ENCODE results near the gene EFS. TPM values are rescaled to one million over a fixed set of nuclear protein-coding genes. Genes with fewer than 3 reads are reported as not detected.
"Not testable (repeated sequence)": the region's sequence is repeated elsewhere in the genome, so short reads cannot be mapped to it uniquely, and the experiment has no call there.

Gene EFS
- total and polyA plus RNA-seq, 2 experiments from 2014 or later: 9.7 to 21.9 TPM

- DNase-seq (ENCODE audit: low spot score): no peak
- WGBS (ENCODE audit: low lambda C conversion rate, missing lambda C conversion rate): 80% methylated on average over 5 of the region's 5 CpGs
- no peaks in the 10 kb centered on the region for H3K9me3 ChIP-seq (ENCODE audit: low read depth)
- H3K4me1 ChIP-seq (ENCODE audit: insufficient read depth): no peaks in the 10 kb centered on the region
- TF ChIP-seq EZH2phosphoT487 (IDR thresholded peaks at IDR 0.05; ENCODE audit: low read depth, severe bottlenecking, unreplicated experiment): no peak
- no peak for TF ChIP-seq CTCF (IDR thresholded peaks at IDR 0.05; ENCODE audit: poor library complexity)
- no peak for TF ChIP-seq EZH2 (IDR thresholded peaks at IDR 0.05; ENCODE audit: borderline replicate concordance)
- H3K27me3 ChIP-seq: no peaks in the 10 kb centered on the region
- no peaks in the 10 kb centered on the region for H3K79me2 ChIP-seq
- H4K20me1 ChIP-seq (ENCODE audit: insufficient read depth, poor library complexity, severe bottlenecking): no peaks in the 10 kb centered on the region
- no peak overlapping the region for H3K4me2 ChIP-seq
- H3K4me3 ChIP-seq: no peak overlapping the region
- no peak overlapping the region for H3K27ac ChIP-seq
- H3K9me2 ChIP-seq (replicated peaks; ENCODE audit: insufficient read depth): no peaks in the 10 kb centered on the region
- H2AFZ ChIP-seq: no peak overlapping the region
- no peaks in the 10 kb centered on the region for H3K36me3 ChIP-seq (replicated peaks; ENCODE audit: insufficient read depth, low read depth)
Observed at GRCh38 chr14:23335623-23336022, 29.3 kb downstream of the EFS start.

DNA sequence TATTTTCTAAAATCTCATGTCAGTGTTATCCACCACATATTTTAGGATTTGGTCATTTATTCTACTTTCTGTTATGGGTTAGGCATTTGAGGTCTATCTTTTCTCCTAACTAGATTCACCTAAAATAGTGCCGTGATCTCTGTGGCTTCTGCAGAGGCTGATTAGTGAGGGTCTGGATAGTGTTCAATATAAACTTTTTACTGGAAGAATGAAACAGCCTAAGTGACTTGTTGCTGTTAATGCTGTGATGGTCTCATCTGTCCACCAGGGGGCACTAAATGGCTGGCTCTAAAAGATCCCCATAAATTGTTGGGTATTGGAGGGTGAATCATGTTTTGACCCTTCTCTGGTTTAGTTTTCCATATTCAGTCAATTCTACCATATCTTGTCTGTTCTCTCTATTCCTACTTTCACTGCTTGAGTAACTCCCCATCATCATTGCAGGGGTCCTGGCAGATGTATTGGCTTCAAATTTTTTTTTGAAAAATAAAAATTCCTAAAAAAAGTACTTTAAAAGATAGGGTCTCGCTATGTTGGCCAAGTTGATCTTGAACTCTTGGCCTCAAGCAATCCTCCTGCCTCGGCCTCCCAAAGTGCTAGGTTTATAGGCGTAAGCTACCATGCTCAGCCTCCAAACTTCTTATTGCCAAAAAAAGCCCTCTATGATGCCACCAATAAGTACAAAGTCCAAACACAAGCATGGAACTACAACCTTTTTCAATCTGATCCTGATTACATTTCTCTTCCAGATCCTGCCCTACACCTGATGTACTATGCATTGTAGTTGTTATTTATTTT, 36.8 kb downstream of the EFS start:
- WGBS (ENCODE audit: low lambda C conversion rate, missing lambda C conversion rate): 56% methylated on average over 4 of the region's 4 CpGs

DNA sequence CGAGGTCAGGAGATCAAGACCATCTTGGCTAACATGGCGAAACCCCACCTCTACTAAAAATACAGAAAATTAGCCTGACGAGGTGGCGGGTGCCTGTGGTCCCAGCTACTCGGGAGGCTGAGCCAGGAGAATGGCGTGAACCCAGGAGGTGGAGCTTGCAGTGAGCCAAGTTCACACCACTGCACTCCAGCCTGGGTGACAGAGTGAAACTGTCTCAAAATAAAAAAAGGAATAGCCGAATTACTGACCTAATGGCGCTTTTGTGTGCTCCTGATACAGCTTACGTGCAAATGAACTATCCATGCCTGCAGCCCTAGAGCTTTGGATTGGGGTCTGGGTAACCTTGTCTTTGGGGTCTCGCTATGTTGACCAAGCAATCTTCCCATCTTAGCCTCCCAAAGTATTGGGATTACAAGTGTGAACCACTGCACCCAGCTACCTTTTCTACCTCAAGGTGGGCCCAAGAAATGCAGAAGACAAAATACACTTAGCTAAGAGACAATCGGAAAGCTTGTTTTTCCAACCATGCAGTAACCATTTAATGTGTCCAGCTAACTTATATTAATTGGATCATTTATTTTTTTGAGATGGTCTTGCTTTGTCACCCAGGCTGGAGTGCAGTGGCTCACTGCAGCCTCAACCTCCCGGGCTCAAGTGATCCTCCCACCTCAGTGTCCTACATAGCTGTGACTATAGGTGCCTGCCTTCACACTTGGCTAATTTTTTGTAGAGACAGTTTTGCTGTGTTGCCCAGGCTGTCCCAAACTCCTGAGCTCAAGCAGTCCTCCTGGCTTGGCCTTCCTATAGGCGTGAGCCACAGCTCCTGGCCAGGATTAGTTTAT, 38.3 kb downstream of the EFS start:
- no peak overlapping the region for H3K4me2 ChIP-seq
- no peak overlapping the region for H3K27ac ChIP-seq
- no peaks in the 10 kb centered on the region for H3K36me3 ChIP-seq (replicated peaks; ENCODE audit: insufficient read depth, low read depth)
- no peaks in the 10 kb centered on the region for H3K9me2 ChIP-seq (replicated peaks; ENCODE audit: insufficient read depth)
- DNase-seq (ENCODE audit: low spot score): no peak
- no peak for TF ChIP-seq CTCF (IDR thresholded peaks at IDR 0.05; ENCODE audit: poor library complexity)
- peaks cover 26% of the 10 kb centered on the region for H3K79me2 ChIP-seq
- H3K4me1 ChIP-seq (ENCODE audit: insufficient read depth): peaks cover 9% of the 10 kb centered on the region
- H3K4me3 ChIP-seq: no peak overlapping the region
- no peaks in the 10 kb centered on the region for H3K27me3 ChIP-seq
- H3K9me3 ChIP-seq (ENCODE audit: low read depth): no peaks in the 10 kb centered on the region
- no peak overlapping the region for H2AFZ ChIP-seq
- H4K20me1 ChIP-seq (ENCODE audit: insufficient read depth, poor library complexity, severe bottlenecking): peaks cover 12% of the 10 kb centered on the region
- 87% methylated on average over 13 of the region's 13 CpGs for WGBS (ENCODE audit: low lambda C conversion rate, missing lambda C conversion rate)

More for the DNA sequence above, 36.8 kb downstream of the EFS start:
- no peaks in the 10 kb centered on the region for H3K9me3 ChIP-seq (ENCODE audit: low read depth)
- peaks cover 4% of the 10 kb centered on the region for H4K20me1 ChIP-seq (ENCODE audit: insufficient read depth, poor library complexity, severe bottlenecking)
- H2AFZ ChIP-seq: no peak overlapping the region
- H3K4me3 ChIP-seq: no peak overlapping the region
- no peak overlapping the region for H3K27ac ChIP-seq
- peak; percentile 85 for DNase-seq (ENCODE audit: low spot score)
- no peaks in the 10 kb centered on the region for H3K9me2 ChIP-seq (replicated peaks; ENCODE audit: insufficient read depth)
- peaks cover 11% of the 10 kb centered on the region for H3K79me2 ChIP-seq
- H3K4me1 ChIP-seq (ENCODE audit: insufficient read depth): peaks cover 2% of the 10 kb centered on the region
- H3K36me3 ChIP-seq (replicated peaks; ENCODE audit: insufficient read depth, low read depth): no peaks in the 10 kb centered on the region
- no peak overlapping the region for H3K4me2 ChIP-seq
- no peaks in the 10 kb centered on the region for H3K27me3 ChIP-seq
- TF ChIP-seq CTCF (IDR thresholded peaks at IDR 0.05; ENCODE audit: poor library complexity) (peak; percentile 86), EZH2 (IDR thresholded peaks at IDR 0.05; ENCODE audit: borderline replicate concordance) (no peak), EZH2phosphoT487 (IDR thresholded peaks at IDR 0.05; ENCODE audit: low read depth, severe bottlenecking, unreplicated experiment) (no peak)

DNA sequence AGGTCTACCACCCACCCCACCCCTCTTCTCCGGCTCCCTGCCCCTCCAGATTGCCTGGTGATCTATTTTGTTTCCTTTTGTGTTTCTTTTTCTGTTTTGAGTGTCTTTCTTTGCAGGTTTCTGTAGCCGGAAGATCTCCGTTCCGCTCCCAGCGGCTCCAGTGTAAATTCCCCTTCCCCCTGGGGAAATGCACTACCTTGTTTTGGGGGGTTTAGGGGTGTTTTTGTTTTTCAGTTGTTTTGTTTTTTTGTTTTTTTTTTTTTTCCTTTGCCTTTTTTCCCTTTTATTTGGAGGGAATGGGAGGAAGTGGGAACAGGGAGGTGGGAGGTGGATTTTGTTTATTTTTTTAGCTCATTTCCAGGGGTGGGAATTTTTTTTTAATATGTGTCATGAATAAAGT, 39.2 kb downstream of the EFS start:
- not testable (repeated sequence) for H3K9me3 ChIP-seq (ENCODE audit: low read depth); H3K4me2 ChIP-seq; H3K4me3 ChIP-seq; H3K4me1 ChIP-seq (ENCODE audit: insufficient read depth); H3K36me3 ChIP-seq (replicated peaks; ENCODE audit: insufficient read depth, low read depth); H3K27ac ChIP-seq; H2AFZ ChIP-seq; DNase-seq (ENCODE audit: low spot score); H3K9me2 ChIP-seq (replicated peaks; ENCODE audit: insufficient read depth); H3K27me3 ChIP-seq
- Histone ChIP-seq H3K79me2 (peaks cover 28% of the 10 kb centered on the region), H4K20me1 (ENCODE audit: insufficient read depth, poor library complexity, severe bottlenecking) (peaks cover 12% of the 10 kb centered on the region)
- 100% methylated on average over 4 of the region's 5 CpGs for WGBS (ENCODE audit: low lambda C conversion rate, missing lambda C conversion rate)
